Hepatocyte (in vitro differentiated cells): ENCODE measurements around the gene ELL.

Experiments used
- CTCF ChIP-seq: fragments of 200-600 bp; sonication (generic); IDR thresholded peaks from 2 replicates; pipeline ENCODE4 v1.5.1; 2016; ENCODE audit warnings: antibody characterized with exemption, mild to moderate bottlenecking; ENCODE audit not compliant: poor library complexity
- EZH2 ChIP-seq: fragments of 200-600 bp; sonication (generic); IDR thresholded peaks from 2 replicates; pipeline ENCODE4 v1.6.1; 2016; ENCODE audit warnings: antibody characterized with exemption, mild to moderate bottlenecking, borderline replicate concordance
- EZH2phosphoT487 ChIP-seq: fragments of 200-600 bp; sonication (generic); IDR thresholded peaks from one replicate; pipeline ENCODE4 v1.6.1; 2018; ENCODE audit warnings: antibody characterized with exemption, mild to moderate bottlenecking, low read depth, moderate library complexity; ENCODE audit not compliant: unreplicated experiment, severe bottlenecking

- TF ChIP-seq CTCF (no peak), EZH2phosphoT487 (no peak), EZH2 (no peak)
Observed at GRCh38 chr19:18470787-18471186, 51.1 kb downstream of the ELL start.
